HCT116 (cell line): ENCODE measurements around the gene ATP6V0C. TPM values are rescaled to one million over a fixed set of nuclear protein-coding genes. Genes with fewer than 3 reads are reported as not detected.

ENCODE experiments used
- ATAC-seq: fragments of 200-7000 bp; cut with Tn5 transposase; 2 replicates; pipeline ENCODE4 v1.9.1; 2020; ENCODE audit warnings: mild to moderate bottlenecking, moderate library complexity
- BruUV-seq: library from RNA; stranded (reverse); fragments of 400-500 nt; replicated peaks from 2 replicates; lab custom pipeline; 2021; lab: Mats Ljungman, UMichigan
- CTCF ChIA-PET: fragments of 300-600 bp; sonication (Branson Sonifier 250); formaldehyde crosslinking; loops from one replicate; lab custom pipeline; 2021; ENCODE audit warnings: antibody characterized with exemption; lab: Charles Lee
- POLR2A ChIA-PET: fragments of 300-600, 350-600 bp; sonication (Branson Sonifier 250); formaldehyde crosslinking; loops from one replicate; lab custom pipeline; 2021; ENCODE audit warnings: antibody characterized with exemption; lab: Charles Lee
- RAD21 ChIA-PET, 2 experiments: fragments of 300-600 bp; sonication (Branson Sonifier 250); formaldehyde crosslinking; loops; one replicate each; lab custom pipeline; 2023; ENCODE audit warnings: low total read pairs in 2 of 2; ENCODE audit not compliant: uncharacterized antibody in 2 of 2, unreplicated experiment in 2 of 2, low non-redundant PET in 1 of 2; lab: Charles Lee
- DNase-seq: peaks from one replicate; pipeline ENCODE4 v3.0.0-alpha.2; 2010; ENCODE audit warnings: low read depth, low spot score
- H2AFZ ChIP-seq: fragments of 200-600 bp; shearing (Covaris generic), sonication (generic); 2 replicates; pipeline ENCODE4 v1.6.1; 2017; ENCODE audit warnings: low read depth, mixed run types, mixed read lengths, antibody characterized with exemption, low read length; ENCODE audit not compliant: poor library complexity, severe bottlenecking
- H3K27ac ChIP-seq: 2 replicates; pipeline ENCODE4 v1.5.1; 2012; ENCODE audit warnings: low read depth, low read length
- H3K27me3 ChIP-seq: fragments of 200-600 bp; sonication (generic); 2 replicates; pipeline ENCODE4 v1.6.1; 2016; ENCODE audit warnings: mixed run types, low read length, mixed read lengths; ENCODE audit not compliant: insufficient read depth
- H3K36me3 ChIP-seq, 2 experiments: fragments of 200-500 bp in 1 of 2; fragments of 200-600 bp in 1 of 2; sonication (Bioruptor generic) in 1 of 2; sonication (generic) in 1 of 2; 2 replicates each; pipeline versions ENCODE4 v1.5.1 to v1.6.1; 2014 to 2016; ENCODE audit warnings: low read length in 2 of 2, inconsistent platforms in 1 of 2, mixed read lengths in 1 of 2, mixed run types in 1 of 2; ENCODE audit not compliant: insufficient read depth in 2 of 2, control insufficient read depth in 1 of 2
- H3K4me1 ChIP-seq, 2 experiments: fragments of 200-600 bp in 1 of 2; sonication (generic) in 1 of 2; 2 replicates each; pipeline versions ENCODE4 v1.5.1 to v1.6.1; 2012 to 2017; ENCODE audit warnings: low read length in 2 of 2, inconsistent platforms in 1 of 2, mild to moderate bottlenecking in 1 of 2, mixed read lengths in 1 of 2, mixed run types in 1 of 2, moderate library complexity in 1 of 2; ENCODE audit not compliant: insufficient read depth in 2 of 2, control insufficient read depth in 1 of 2
- H3K4me2 ChIP-seq: fragments of 200-600 bp; sonication (generic); 2 replicates; pipeline ENCODE4 v1.6.1; 2017; ENCODE audit warnings: mixed run types, low read length, mixed read lengths
- H3K4me3 ChIP-seq, 2 experiments: fragments of 200-600 bp in 1 of 2; sonication (generic) in 1 of 2; replicated peaks in 1 of 2; 2 replicates each; pipeline ENCODE4 v1.5.1; 2011 to 2016; ENCODE audit warnings: low read length in 2 of 2, control low read depth in 1 of 2, low read depth in 1 of 2, mild to moderate bottlenecking in 1 of 2, mixed read lengths in 1 of 2, mixed run types in 1 of 2
- H3K79me2 ChIP-seq: fragments of 200-600 bp; sonication (generic); 2 replicates; pipeline ENCODE4 v1.6.1; 2017; ENCODE audit warnings: mild to moderate bottlenecking, mixed run types, low read length, moderate library complexity, mixed read lengths; ENCODE audit not compliant: insufficient read depth
- H3K9ac ChIP-seq: fragments of 200-600 bp; sonication (generic); 2 replicates; pipeline ENCODE4 v1.6.1; 2016; ENCODE audit warnings: low read length, mixed read lengths
- H3K9me2 ChIP-seq: fragments of 200-600 bp; sonication (generic), shearing (Covaris generic); 2 replicates; pipeline ENCODE4 v1.6.1; 2017; ENCODE audit warnings: mixed run types, mild to moderate bottlenecking, moderate library complexity; ENCODE audit not compliant: insufficient read depth
- H3K9me3 ChIP-seq, 2 experiments: fragments of 200-500 bp in 1 of 2; fragments of 200-600 bp in 1 of 2; sonication (Bioruptor generic) in 1 of 2; sonication (generic) in 1 of 2; 2 replicates each; pipeline ENCODE4 v1.6.1; 2014 to 2017; ENCODE audit warnings: low read length in 2 of 2, mixed read lengths in 2 of 2, inconsistent platforms in 1 of 2, low read depth in 1 of 2, mild to moderate bottlenecking in 1 of 2, mixed run types in 1 of 2, moderate library complexity in 1 of 2; ENCODE audit not compliant: control insufficient read depth in 1 of 2, insufficient read depth in 1 of 2
- H4K20me1 ChIP-seq: fragments of 200-600 bp; sonication (generic), shearing (Covaris generic); 2 replicates; pipeline ENCODE4 v1.6.1; 2017; ENCODE audit warnings: mixed run types, mild to moderate bottlenecking, moderate library complexity; ENCODE audit not compliant: insufficient read depth
- CBX3 ChIP-seq: IDR thresholded peaks from 2 replicates; pipeline ENCODE4 v1.6.1; 2012; ENCODE audit warnings: low read depth
- CEBPB ChIP-seq: IDR thresholded peaks from 2 replicates; pipeline ENCODE4 v1.6.1; 2012; ENCODE audit warnings: low read depth
- EGR1 ChIP-seq: IDR thresholded peaks from 2 replicates; pipeline ENCODE4 v1.6.1; 2012; ENCODE audit warnings: low read depth
- ELF1 ChIP-seq: IDR thresholded peaks from 2 replicates; pipeline ENCODE4 v1.6.1; 2012; ENCODE audit warnings: low read depth, borderline replicate concordance
- FOSL1 ChIP-seq: IDR thresholded peaks from 2 replicates; pipeline ENCODE4 v1.6.1; 2012; ENCODE audit warnings: low read depth
- JUND ChIP-seq: IDR thresholded peaks from 2 replicates; pipeline ENCODE4 v1.6.1; 2012
- POLR2A ChIP-seq: IDR thresholded peaks from 2 replicates; pipeline ENCODE4 v1.7.0; 2011; ENCODE audit warnings: borderline replicate concordance; ENCODE audit not compliant: insufficient read depth, insufficient read length; ENCODE audit errors: extremely low read depth
- POLR2AphosphoS5 ChIP-seq: IDR thresholded peaks from 2 replicates; pipeline ENCODE4 v1.6.1; 2011; ENCODE audit warnings: mild to moderate bottlenecking, low read depth, low read length, moderate library complexity
- RAD21 ChIP-seq: IDR thresholded peaks from 2 replicates; pipeline ENCODE4 v1.6.1; 2012; ENCODE audit warnings: low read depth, mild to moderate bottlenecking
- REST ChIP-seq: IDR thresholded peaks from 2 replicates; pipeline ENCODE4 v1.6.1; 2012; ENCODE audit warnings: low read depth
- SIN3A ChIP-seq: IDR thresholded peaks from 2 replicates; pipeline ENCODE4 v1.6.1; 2012; ENCODE audit warnings: low read depth
- SRF ChIP-seq: IDR thresholded peaks from 2 replicates; pipeline ENCODE4 v1.6.1; 2012; ENCODE audit warnings: low read depth
- TCF7L2 ChIP-seq: IDR thresholded peaks from 2 replicates; pipeline ENCODE4 v1.7.0; 2011; ENCODE audit warnings: borderline replicate concordance, inconsistent platforms; ENCODE audit not compliant: insufficient read depth, insufficient read length; ENCODE audit errors: extremely low read depth
- ZBTB33 ChIP-seq: IDR thresholded peaks from 2 replicates; pipeline ENCODE4 v1.6.1; 2011; ENCODE audit warnings: mild to moderate bottlenecking, low read length, moderate library complexity; ENCODE audit not compliant: insufficient replicate concordance; ENCODE audit errors: extremely low read depth
- ZFX ChIP-seq: fragments of 450-650 bp; IDR thresholded peaks from 2 replicates; pipeline ENCODE4 v1.6.1; 2017
- intact Hi-C: fragments of 100-400 bp; cut with micrococcal nuclease; formaldehyde crosslinking; loops from 2 replicates; pipeline ENCODE4 v1.10.0; 2022
- total RNA-seq: library from RNA; stranded (reverse); gene quantifications from one replicate; pipeline ENCODE4 v1.2.1, GENCODE V29; 2021; ENCODE audit not compliant: unreplicated experiment
- TF ChIP-seq, protein P1 (sequence below), 3 experiments: fragments of 200-600 bp in 1 of 3; sonication (generic) in 1 of 3; IDR thresholded peaks in 2 of 3; conservative IDR thresholded peaks in 1 of 3; 2 replicates each; pipeline ENCODE4 v1.5.1; 2012 to 2017; ENCODE audit warnings: low read depth in 2 of 3, low read length in 2 of 3, antibody characterized with exemption in 1 of 3, borderline replicate concordance in 1 of 3, control low read depth in 1 of 3, mild to moderate bottlenecking in 1 of 3, mixed read lengths in 1 of 3, mixed run types in 1 of 3, moderate library complexity in 1 of 3; ENCODE audit not compliant: insufficient read depth in 1 of 3
- TF ChIP-seq, protein P2 (sequence below): IDR thresholded peaks from 2 replicates; pipeline ENCODE4 v1.6.1; 2012

ATP6V0C gene
- total RNA-seq, 1 experiment from 2014 or later = 187 TPM

DNA sequence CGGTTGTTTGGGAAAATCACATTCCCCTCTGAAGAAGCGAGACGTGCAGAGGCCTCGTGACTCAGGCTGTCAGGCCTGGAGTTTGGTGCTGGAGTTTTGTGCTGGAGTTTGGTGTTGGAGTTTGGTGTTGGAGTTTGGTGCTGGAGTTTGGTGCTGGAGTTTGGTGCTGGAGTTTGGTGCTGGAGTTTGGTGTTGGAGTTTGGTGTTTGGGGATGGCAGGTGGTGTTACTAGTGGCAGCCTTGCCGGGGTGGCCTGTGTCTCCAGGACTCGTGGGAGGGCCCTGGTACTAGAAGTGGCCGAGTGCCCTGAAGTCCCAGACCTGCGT, 26.3 kb upstream of the ATP6V0C start:
- intact Hi-C loops = no loop called here
- Histone ChIP-seq H3K27me3 (no peaks in the 10 kb centered on the region), H2AFZ (no peak overlapping the region), H3K79me2 (peaks cover 15% of the 10 kb centered on the region; the same call in 1 of the 2 replicates), H4K20me1 (no peaks in the 10 kb centered on the region), H3K4me2 (no peak overlapping the region)
- RAD21 ChIA-PET = no interaction called here
- no TSS peak for BruUV-seq
- no peak for TF ChIP-seq ELF1
- no peak for TF ChIP-seq JUND
- TF ChIP-seq ZBTB33 = no peak
- TF ChIP-seq CBX3 = no peak
- no peak for TF ChIP-seq ZFX
- TF ChIP-seq, protein P1, sequence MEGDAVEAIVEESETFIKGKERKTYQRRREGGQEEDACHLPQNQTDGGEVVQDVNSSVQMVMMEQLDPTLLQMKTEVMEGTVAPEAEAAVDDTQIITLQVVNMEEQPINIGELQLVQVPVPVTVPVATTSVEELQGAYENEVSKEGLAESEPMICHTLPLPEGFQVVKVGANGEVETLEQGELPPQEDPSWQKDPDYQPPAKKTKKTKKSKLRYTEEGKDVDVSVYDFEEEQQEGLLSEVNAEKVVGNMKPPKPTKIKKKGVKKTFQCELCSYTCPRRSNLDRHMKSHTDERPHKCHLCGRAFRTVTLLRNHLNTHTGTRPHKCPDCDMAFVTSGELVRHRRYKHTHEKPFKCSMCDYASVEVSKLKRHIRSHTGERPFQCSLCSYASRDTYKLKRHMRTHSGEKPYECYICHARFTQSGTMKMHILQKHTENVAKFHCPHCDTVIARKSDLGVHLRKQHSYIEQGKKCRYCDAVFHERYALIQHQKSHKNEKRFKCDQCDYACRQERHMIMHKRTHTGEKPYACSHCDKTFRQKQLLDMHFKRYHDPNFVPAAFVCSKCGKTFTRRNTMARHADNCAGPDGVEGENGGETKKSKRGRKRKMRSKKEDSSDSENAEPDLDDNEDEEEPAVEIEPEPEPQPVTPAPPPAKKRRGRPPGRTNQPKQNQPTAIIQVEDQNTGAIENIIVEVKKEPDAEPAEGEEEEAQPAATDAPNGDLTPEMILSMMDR (IDR thresholded peaks at IDR 0.05 in 2 of 3, conservative IDR thresholded peaks at IDR 0.05 in 1 of 3; ENCODE audit: borderline replicate concordance in 1 of 3, insufficient read depth in 1 of 3, low read depth in 2 of 3, low read length in 2 of 3) = no peak
- no peak for TF ChIP-seq SIN3A
- TF ChIP-seq REST = no peak
- TF ChIP-seq POLR2AphosphoS5 = no peak
- no peak for TF ChIP-seq RAD21
- TF ChIP-seq FOSL1 = no peak
- no peak for TF ChIP-seq TCF7L2
- TF ChIP-seq POLR2A = no peak
- no peak for TF ChIP-seq EGR1
- TF ChIP-seq SRF = no peak
- TF ChIP-seq, protein P2, sequence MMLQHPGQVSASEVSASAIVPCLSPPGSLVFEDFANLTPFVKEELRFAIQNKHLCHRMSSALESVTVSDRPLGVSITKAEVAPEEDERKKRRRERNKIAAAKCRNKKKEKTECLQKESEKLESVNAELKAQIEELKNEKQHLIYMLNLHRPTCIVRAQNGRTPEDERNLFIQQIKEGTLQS = no peak
- TF ChIP-seq CEBPB = no peak
- TF ChIP-seq, all 23 proteins: peak for 0
- DNase-seq = no peak
- Histone ChIP-seq H3K4me3 (no peak overlapping the region), H3K4me1 (no peaks in the 10 kb centered on the region), H3K9me2 (no peaks in the 10 kb centered on the region), H3K36me3 (no peaks in the 10 kb centered on the region; a peak in 1 of 4 replicates), H3K27ac (no peak overlapping the region), H3K9ac (no peak overlapping the region), H3K9me3 (no peaks in the 10 kb centered on the region)
- ATAC-seq = no peak
- POLR2A ChIA-PET = no interaction called here
- CTCF ChIA-PET = no interaction called here
